ENCODE data around the gene ATAD1.

The ATAD1 gene

DNA sequence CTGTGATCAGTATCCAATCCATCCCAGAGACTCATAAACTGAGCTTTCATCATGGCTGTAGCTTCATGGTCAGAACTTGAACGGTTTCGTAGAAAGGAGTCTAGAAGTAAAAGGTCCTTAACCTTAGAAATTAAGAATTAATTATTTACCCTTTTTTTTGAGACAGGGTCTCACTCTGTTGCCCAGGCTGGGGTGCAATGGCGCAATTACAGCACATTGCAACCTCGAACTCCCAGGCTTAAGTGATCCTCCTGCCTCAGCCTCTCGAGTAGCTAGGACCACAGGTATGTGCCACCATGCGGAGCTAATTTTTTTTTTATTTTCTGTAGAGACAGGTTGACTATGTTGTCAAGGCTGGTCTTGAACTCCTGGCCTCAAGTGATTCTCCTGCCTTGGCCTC, 41.7 kb downstream of the ATAD1 start:
- H3K4me3 ChIP-seq (ENCODE audit: low read length): no peak overlapping the region
- TF ChIP-seq, protein P1, sequence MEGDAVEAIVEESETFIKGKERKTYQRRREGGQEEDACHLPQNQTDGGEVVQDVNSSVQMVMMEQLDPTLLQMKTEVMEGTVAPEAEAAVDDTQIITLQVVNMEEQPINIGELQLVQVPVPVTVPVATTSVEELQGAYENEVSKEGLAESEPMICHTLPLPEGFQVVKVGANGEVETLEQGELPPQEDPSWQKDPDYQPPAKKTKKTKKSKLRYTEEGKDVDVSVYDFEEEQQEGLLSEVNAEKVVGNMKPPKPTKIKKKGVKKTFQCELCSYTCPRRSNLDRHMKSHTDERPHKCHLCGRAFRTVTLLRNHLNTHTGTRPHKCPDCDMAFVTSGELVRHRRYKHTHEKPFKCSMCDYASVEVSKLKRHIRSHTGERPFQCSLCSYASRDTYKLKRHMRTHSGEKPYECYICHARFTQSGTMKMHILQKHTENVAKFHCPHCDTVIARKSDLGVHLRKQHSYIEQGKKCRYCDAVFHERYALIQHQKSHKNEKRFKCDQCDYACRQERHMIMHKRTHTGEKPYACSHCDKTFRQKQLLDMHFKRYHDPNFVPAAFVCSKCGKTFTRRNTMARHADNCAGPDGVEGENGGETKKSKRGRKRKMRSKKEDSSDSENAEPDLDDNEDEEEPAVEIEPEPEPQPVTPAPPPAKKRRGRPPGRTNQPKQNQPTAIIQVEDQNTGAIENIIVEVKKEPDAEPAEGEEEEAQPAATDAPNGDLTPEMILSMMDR (conservative IDR thresholded peaks at IDR 0.05; ENCODE audit: low read length): no peak

GRCh38 chr10:87775766-87776165, 42.3 kb downstream of the ATAD1 start:
- DNase-seq (ENCODE audit: low read depth): peak; percentile 21
- no peak overlapping the region for H3K4me3 ChIP-seq (ENCODE audit: low read length)
- TF ChIP-seq, protein P1 (conservative IDR thresholded peaks at IDR 0.05; ENCODE audit: low read length): no peak

More for the DNA sequence above, 41.7 kb downstream of the ATAD1 start:
- DNase-seq (ENCODE audit: low read depth): no peak

- TF ChIP-seq, protein P1 (conservative IDR thresholded peaks at IDR 0.05; ENCODE audit: low read length): peak; percentile 64
- no peak overlapping the region for H3K4me3 ChIP-seq (ENCODE audit: low read length)
- DNase-seq (ENCODE audit: low read depth): peak; percentile 34
Measured at GRCh38 chr10:87771871-87772500, 46.0 kb downstream of the ATAD1 start.

DNA sequence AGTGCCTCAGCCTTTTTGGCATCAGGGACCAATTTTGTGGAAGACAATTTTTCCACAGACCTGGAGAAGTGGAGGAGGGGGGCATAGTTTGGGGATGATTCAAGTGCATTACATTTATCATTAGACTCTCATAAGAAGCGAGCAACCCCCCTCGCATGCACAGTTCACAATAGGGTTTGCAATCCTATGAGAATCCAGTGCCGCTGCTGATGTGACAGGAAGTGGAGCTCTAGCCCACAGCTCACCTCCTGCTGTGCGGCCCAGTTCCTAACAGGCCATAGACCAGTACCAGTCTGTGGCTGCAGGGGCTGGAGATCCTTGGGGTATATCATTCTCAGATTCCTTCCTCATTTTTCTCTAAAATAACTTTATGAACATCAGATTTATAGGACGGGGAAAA, 50.8 kb downstream of the ATAD1 start:
- TF ChIP-seq, protein P1 (conservative IDR thresholded peaks at IDR 0.05; ENCODE audit: low read length): no peak
- peak; percentile 5 for DNase-seq (ENCODE audit: low read depth)
- H3K4me3 ChIP-seq (ENCODE audit: low read length): no peak overlapping the region

- TF ChIP-seq, protein P1 (conservative IDR thresholded peaks at IDR 0.05; ENCODE audit: low read length): no peak
- DNase-seq (ENCODE audit: low read depth): no peak
- no peak overlapping the region for H3K4me3 ChIP-seq (ENCODE audit: low read length)
Measured at GRCh38 chr10:87765666-87766376, 52.2 kb downstream of the ATAD1 start.

DNA sequence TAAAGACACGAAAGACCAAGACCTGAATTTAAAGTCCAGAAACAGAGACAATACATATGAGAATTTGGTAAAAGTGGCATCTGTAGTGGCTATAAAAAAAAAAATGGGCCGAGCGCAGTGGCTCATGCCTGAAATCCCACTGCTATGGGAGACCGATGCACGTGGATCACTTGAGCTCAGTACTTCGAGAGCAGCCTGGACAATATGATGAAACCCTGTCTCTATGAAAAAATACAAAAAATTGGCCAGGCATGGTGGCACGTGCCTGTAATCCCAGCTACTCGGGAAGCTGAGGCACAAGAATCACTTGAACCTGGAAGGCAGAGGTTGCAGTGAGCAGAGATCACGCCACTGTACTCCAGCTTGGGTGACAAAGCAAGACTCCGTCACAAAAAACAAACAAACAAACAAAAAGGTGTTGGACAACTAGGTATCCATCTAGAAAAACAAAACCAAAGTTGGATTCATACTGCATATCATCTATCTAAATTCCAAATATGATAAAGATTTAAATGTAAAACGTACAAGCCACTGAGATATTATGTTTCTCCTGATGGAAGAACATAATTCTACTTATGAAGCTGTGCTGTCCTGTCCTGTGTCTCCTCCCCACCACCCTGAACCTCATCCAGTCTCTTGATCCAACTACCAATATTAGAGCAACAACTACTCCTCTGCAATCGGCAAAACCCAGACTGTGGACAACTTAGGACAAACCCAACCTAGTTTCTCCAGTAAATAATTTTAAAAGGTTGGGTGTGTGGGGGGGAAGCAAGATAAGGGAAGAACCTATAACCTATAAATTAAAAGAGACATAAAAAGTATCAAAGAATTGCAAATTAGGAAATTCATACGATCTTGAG, 53.7 kb downstream of the ATAD1 start:
- H3K4me3 ChIP-seq (ENCODE audit: low read length): no peak overlapping the region

More for the DNA sequence above, 53.7 kb downstream of the ATAD1 start:
- TF ChIP-seq, protein P1 (conservative IDR thresholded peaks at IDR 0.05; ENCODE audit: low read length): no peak
- no peak for DNase-seq (ENCODE audit: low read depth)
